SHP77 treated with DMSO at 0.1 percent for 48 hours (cell line): ENCODE results near the gene CRYBA2.

Source experiments
- DNase-seq: peaks from one replicate; lab custom pipeline; 2025; lab: John Stamatoyannopoulos, UW

Gene CRYBA2

GRCh38 chr2:218956039-218956438 lies 37.2 kb downstream of the CRYBA2 start:
- no peak for DNase-seq

GRCh38 chr2:218954541-218955300 lies 38.5 kb downstream of the CRYBA2 start:
- DNase-seq: no peak

- no peak for DNase-seq
Observed at GRCh38 chr2:218953366-218953954, 39.8 kb downstream of the CRYBA2 start.

- no peak for DNase-seq
Observed at GRCh38 chr2:218952160-218952559, 41.1 kb downstream of the CRYBA2 start.

- no peak for DNase-seq
Observed at GRCh38 chr2:218946621-218947020, 46.6 kb downstream of the CRYBA2 start.

GRCh38 chr2:218944759-218945404 lies 48.3 kb downstream of the CRYBA2 start:
- DNase-seq: no peak
